BJ (cell line): Measurements from ENCODE around the gene VPS29. TPM values are rescaled to one million over a fixed set of nuclear protein-coding genes. Genes with fewer than 3 reads are reported as not detected.
"Not testable (repeated sequence)": the region's sequence is repeated elsewhere in the genome, so short reads cannot be mapped to it uniquely, and the experiment has no call there.

Experiments
- CTCF ChIA-PET: fragments of 350-600 bp; formaldehyde crosslinking; extraction: SDS; loops from one replicate; lab custom pipeline; 2021; ENCODE audit warnings: antibody characterized with exemption, inconsistent platforms; lab: Yijun Ruan, JAX
- POLR2A ChIA-PET: fragments of 300-600 bp; sonication (Branson Sonifier 250); formaldehyde crosslinking; extraction: SDS; loops from one replicate; lab custom pipeline; 2021; ENCODE audit warnings: antibody characterized with exemption; lab: Charles Lee
- DNase-seq: peaks from one replicate; pipeline ENCODE4 v3.0.0-alpha.2; 2011; ENCODE audit warnings: low read depth
- H3K27me3 ChIP-seq: 2 replicates; pipeline ENCODE4 v1.6.0; 2011; ENCODE audit warnings: low read length; ENCODE audit not compliant: control insufficient read depth, insufficient read depth
- H3K36me3 ChIP-seq: 2 replicates; pipeline ENCODE4 v1.5.1; 2011; ENCODE audit warnings: low read length; ENCODE audit not compliant: control insufficient read depth, insufficient read depth
- H3K4me3 ChIP-seq: 2 replicates; pipeline ENCODE4 v1.5.1; 2011; ENCODE audit warnings: low read depth, mild to moderate bottlenecking, control low read depth, low read length
- polyA plus RNA-seq: library from polyadenylated mRNA; depleted of rRNA; stranded (reverse); fragments of >200 nt; gene quantifications from 2 replicates; pipeline ENCODE4 v1.2.3, GENCODE V29; 2011
- TF ChIP-seq, protein P1 (sequence below): IDR thresholded peaks from 2 replicates; pipeline ENCODE4 v1.5.1; 2011; ENCODE audit warnings: low read depth, mild to moderate bottlenecking, control low read depth, inconsistent platforms, low read length, moderate library complexity; ENCODE audit not compliant: insufficient read depth

VPS29 gene
- polyA plus RNA-seq, 1 experiment: 98.8 TPM

DNA sequence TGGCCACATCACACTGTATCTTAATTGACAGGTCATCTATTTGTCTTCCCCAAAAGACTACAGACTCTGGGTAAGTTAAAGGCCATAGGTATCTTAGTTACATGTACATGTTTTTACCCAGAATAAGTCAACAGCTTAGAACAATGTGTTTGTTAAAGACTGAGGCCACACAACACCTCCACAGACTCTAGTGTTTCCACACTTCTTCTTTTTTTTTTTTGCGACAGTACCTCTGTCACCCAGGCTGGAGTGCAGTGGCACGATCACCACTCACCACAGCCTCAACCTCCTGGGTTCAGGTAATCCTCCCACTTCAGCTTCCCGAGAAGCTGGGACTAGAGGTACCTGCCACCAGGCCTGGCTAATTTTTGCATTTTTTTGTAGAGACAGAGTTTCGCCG lies 35.1 kb downstream of the VPS29 start:
- H3K27me3 ChIP-seq: no peaks in the 10 kb centered on the region
- TF ChIP-seq, protein P1, sequence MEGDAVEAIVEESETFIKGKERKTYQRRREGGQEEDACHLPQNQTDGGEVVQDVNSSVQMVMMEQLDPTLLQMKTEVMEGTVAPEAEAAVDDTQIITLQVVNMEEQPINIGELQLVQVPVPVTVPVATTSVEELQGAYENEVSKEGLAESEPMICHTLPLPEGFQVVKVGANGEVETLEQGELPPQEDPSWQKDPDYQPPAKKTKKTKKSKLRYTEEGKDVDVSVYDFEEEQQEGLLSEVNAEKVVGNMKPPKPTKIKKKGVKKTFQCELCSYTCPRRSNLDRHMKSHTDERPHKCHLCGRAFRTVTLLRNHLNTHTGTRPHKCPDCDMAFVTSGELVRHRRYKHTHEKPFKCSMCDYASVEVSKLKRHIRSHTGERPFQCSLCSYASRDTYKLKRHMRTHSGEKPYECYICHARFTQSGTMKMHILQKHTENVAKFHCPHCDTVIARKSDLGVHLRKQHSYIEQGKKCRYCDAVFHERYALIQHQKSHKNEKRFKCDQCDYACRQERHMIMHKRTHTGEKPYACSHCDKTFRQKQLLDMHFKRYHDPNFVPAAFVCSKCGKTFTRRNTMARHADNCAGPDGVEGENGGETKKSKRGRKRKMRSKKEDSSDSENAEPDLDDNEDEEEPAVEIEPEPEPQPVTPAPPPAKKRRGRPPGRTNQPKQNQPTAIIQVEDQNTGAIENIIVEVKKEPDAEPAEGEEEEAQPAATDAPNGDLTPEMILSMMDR: no peak
- no peak for DNase-seq
- ChIA-PET POLR2A (no interaction called here), CTCF (no interaction called here)
- H3K36me3 ChIP-seq: no peaks in the 10 kb centered on the region; the same call in 1 of the 2 replicates
- no peak overlapping the region for H3K4me3 ChIP-seq

DNA sequence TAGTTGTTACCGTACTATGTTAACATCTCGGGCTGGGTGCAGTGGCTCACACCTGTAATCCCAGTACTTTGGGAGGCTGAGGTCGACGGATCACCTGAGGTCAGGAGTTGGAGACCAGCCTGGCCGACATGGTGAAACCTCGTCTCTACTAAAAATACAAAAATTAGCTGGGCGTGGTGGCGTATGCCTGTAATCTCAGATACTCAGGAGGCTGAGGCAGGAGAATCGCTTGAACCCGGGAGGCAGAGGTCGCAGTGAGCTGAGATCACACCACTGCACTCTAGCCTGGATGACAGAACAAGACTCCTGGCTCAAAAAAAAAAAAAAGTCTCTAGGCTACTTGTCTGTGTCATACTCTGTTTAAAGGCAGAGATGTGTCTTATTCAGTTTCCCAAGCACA lies 36.1 kb downstream of the VPS29 start:
- H3K36me3 ChIP-seq, DNase-seq, H3K4me3 ChIP-seq, H3K27me3 ChIP-seq, POLR2A ChIA-PET: not testable (repeated sequence)
- CTCF ChIA-PET: interaction anchor here (0.6 kb wide), 1 partner anchor 361 kb away, joined by 5 read pairs; no protein-coding TSS in a partner anchor

DNA sequence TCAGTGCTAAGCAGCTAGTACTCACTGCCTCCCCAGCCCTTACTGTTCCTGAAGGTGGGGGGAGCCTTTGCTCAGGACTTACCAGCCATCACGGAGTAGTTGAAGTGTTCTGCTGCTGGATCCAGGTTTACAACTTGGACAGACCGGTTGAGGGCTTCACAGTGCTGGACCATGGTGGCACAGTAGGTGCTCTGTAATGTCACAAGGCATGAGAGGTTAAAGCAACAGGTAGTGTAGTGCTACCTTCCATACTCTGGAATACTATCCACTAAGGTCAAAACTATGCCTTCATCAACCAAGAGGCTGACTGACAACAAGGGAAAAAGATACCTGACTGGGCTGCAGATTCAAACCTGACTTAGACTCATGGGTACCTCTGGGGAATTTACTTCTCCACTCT lies 36.9 kb downstream of the VPS29 start:
- TF ChIP-seq, protein P1: no peak
- CTCF ChIA-PET: interaction anchor here (1.0 kb wide), 1 partner anchor 13 kb away, joined by 3 read pairs; no protein-coding TSS in a partner anchor
- POLR2A ChIA-PET: no interaction called here
- H3K4me3 ChIP-seq: no peak overlapping the region
- H3K36me3 ChIP-seq: no peaks in the 10 kb centered on the region; the same call in 1 of the 2 replicates
- no peaks in the 10 kb centered on the region for H3K27me3 ChIP-seq
- DNase-seq: no peak

- H3K36me3 ChIP-seq, POLR2A ChIA-PET, H3K4me3 ChIP-seq, H3K27me3 ChIP-seq, DNase-seq: not testable (repeated sequence)
- CTCF ChIA-PET: interaction anchor here (1.3 kb wide), 1 partner anchor 11 kb away, joined by 6 read pairs; the partner anchor contains the start of gene ARPC3
These were observed 40.7 kb downstream of the VPS29 start for GRCh38 chr12:110461189-110461588.

DNA sequence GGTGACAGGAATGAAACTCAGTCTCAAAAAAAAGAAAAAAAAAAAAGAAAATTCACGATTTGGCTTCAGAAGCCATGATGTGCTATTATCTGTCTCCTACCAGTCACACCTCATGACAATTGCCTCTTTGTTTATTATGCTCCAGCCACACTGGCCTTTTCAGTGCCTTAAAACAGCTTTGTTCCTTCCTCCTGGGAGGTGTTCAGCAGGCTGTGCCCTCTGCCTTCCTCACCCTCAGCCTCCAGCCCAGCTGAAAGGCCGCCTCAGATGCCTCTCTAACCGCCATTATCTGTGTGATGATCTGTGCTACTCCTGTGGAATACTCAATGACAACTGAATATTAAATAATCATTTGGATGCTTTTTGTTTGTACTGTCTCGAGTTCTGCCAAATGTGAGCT lies 43.2 kb downstream of the VPS29 start:
- ChIA-PET CTCF (interaction anchor here (2.5 kb wide), 1 partner anchor 9 kb away, joined by 18 read pairs; the partner anchor contains the start of gene ARPC3), POLR2A (interaction anchor here (0.7 kb wide), 1 partner anchor 459 kb away, joined by 6 read pairs; no protein-coding TSS in a partner anchor)
- Histone ChIP-seq H3K27me3 (no peaks in the 10 kb centered on the region), H3K4me3 (no peak overlapping the region), H3K36me3 (no peaks in the 10 kb centered on the region)
- TF ChIP-seq, protein P1: no peak
- DNase-seq: no peak

DNA sequence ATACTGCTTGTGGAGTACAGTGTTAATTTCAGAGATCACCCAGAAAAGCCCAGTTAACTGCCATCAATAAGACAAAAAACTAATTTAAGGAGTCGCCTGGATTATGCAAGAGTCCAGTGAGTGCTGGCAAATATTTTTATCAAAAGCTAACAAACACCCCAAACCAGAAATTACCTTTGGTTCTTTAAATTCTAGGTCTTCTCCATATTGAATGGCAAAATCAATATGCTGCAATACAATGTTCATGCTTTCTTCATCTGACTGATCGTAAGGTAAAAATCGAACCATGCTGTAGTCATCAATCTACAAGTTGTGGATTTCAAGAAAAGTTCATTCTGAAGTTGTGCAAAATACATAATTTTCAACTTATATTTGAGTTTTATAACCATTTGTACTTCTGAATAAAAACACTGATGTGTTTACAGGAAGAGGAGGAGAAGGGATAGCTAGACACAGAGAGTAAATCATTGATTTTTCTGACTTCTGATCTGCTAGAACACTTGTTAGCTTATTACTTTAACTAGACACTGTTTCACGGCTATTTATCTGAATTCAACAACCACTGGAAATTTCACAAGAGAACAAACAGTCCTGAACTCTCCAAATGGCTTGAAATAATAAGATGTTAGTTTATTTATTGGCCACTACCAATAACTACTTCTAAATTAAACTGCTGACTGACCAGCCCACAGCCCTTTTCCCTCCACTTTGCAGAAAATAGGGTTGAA lies 48.2 kb downstream of the VPS29 start:
- TF ChIP-seq, protein P1: no peak
- H3K4me3 ChIP-seq: no peak overlapping the region
- CTCF ChIA-PET: interaction anchor here (0.9 to 7.1 kb wide), 4 partner anchors 15 to 434 kb away, joined by 4 to 106 read pairs (median 20); partner anchors contain the start of genes FAM216A and GPN3
- H3K27me3 ChIP-seq: no peaks in the 10 kb centered on the region
- DNase-seq: no peak
- H3K36me3 ChIP-seq: no peaks in the 10 kb centered on the region; the same call in 1 of the 2 replicates
- POLR2A ChIA-PET: interaction anchor here (0.6 kb wide), 1 partner anchor 14 kb away, joined by 6 read pairs; the partner anchor contains the start of gene GPN3
